Rectal smooth muscle tissue (tissue), 1 donor: ENCODE results near the gene PPP2CA.

Experiments
- H3K27ac ChIP-seq: one replicate; pipeline ENCODE4 v1.7.0; 2013; ENCODE audit warnings: low read depth, low read length, inconsistent platforms
- H3K27me3 ChIP-seq: one replicate; pipeline ENCODE4 v1.7.0; 2013; ENCODE audit warnings: low read length; ENCODE audit not compliant: control insufficient read depth, insufficient read depth
- H3K36me3 ChIP-seq: one replicate; pipeline ENCODE4 v1.7.0; 2013; ENCODE audit warnings: low read length; ENCODE audit not compliant: control insufficient read depth, insufficient read depth
- H3K4me1 ChIP-seq: one replicate; pipeline ENCODE4 v1.7.0; 2013; ENCODE audit warnings: low read length; ENCODE audit not compliant: control insufficient read depth, insufficient read depth
- H3K4me3 ChIP-seq: one replicate; pipeline ENCODE4 v1.7.0; 2013; ENCODE audit warnings: low read length
- H3K9ac ChIP-seq: one replicate; pipeline ENCODE4 v1.7.0; 2013; ENCODE audit warnings: low read length

PPP2CA gene

DNA sequence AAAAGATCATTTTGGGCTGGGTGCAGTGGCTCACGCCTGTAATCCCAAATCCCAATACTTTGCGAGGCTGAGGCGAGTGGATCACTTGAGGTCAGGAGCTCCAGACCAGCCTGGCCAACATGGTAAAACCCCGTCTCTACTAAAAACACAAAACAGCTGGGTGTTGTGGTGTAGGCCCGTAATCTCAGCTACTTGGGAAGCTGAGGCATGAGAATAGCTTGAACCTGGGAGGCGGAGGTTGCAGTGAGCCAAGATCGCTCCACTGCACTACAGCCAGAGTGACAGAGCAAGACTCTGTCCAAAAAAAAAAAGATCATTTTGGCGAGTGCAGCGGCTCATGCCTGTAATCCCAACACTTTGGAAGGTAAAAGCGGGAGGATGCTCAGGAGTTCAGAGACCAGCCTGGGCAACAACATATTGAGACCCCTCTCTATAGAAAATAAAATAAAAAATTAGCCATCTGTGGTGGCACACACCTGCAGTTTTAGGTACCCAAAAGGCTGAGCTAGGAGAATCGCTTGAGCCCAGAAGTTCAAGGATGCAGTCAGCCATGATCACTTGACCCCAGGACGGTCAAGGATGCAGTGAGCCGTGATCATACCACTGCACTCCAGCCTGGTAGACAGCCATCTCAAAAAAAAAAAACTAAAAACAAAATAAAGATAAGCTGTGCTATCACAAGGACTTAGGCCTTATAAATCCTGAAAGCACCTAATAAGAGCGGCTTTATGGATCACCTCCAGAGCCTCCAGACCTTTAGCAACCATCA, 16.2 kb downstream of the PPP2CA start:
- Histone ChIP-seq H3K4me3 (no peak overlapping the region), H3K36me3 (no peaks in the 10 kb centered on the region), H3K27ac (no peak overlapping the region), H3K9ac (no peak overlapping the region), H3K27me3 (no peaks in the 10 kb centered on the region), H3K4me1 (peaks cover 4% of the 10 kb centered on the region)

DNA sequence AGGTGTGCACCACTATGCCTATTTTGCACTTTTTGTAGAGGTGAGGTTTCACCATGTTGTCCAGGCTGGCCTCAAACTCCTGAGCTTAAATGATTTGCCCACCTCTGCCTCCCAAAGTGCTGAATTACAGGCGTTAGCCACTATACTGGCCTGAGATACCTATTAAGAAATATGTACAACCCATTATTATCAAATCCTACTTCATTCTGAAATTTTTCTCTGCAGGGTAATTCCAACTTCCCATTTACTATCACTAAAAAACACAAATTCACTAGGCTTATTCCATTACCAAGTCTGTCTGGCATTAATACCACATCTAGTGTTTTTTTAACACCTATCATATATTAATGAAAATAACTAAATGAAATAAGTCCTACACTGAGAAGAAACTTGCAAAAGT, 18.2 kb downstream of the PPP2CA start:
- Histone ChIP-seq H3K36me3 (peaks cover 3% of the 10 kb centered on the region), H3K9ac (no peak overlapping the region), H3K27ac (no peak overlapping the region), H3K27me3 (no peaks in the 10 kb centered on the region), H3K4me3 (no peak overlapping the region), H3K4me1 (peaks cover 2% of the 10 kb centered on the region)

DNA sequence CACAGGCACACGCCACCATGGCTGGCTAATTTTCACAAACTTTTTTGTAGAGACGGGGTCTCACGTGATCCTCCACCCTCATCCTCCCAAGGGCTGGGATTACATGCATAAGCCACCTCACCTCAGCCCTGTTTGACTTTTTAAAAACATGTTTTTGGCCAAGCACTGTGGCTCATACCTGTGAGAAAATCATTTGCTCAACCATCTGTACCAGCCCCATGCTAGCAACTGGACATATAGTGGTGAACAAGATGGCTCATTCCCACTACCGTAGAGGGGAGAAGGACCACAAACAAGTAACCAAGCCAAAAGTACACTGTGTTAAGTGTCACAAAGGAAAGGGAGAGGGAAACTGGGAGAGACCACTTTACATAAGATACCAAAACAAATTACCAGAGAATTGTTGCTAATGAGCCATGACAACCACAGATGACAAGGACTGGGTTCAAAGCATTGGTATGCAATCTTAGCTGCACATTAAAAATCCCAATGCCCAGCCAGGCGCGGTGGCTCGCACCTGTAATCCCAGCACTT, 19.2 kb downstream of the PPP2CA start:
- Histone ChIP-seq H3K9ac (no peak overlapping the region), H3K36me3 (peaks cover 3% of the 10 kb centered on the region), H3K27me3 (no peaks in the 10 kb centered on the region), H3K27ac (no peak overlapping the region), H3K4me1 (peaks cover 2% of the 10 kb centered on the region), H3K4me3 (no peak overlapping the region)

DNA sequence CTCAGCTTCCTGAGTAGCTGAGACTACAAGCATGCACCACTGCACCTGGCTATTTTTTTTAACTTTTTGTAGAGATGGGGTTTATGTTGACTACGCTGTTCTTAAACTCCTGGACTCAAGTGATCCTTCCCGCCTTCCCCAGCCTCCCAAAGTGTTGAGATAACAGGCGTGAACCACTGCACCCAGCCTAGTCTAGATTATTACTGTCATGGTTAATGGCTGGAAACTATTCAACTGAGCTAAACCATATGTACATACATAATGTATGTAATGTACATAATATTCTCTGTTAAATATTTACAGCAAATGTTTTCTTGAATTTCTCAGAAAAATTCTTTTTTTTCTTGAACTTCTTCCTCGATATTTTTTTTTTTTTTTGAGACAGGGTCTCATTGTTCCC, 21.3 kb downstream of the PPP2CA start:
- no peak overlapping the region for H3K4me3 ChIP-seq
- H3K4me1 ChIP-seq, result no peaks in the 10 kb centered on the region
- no peak overlapping the region for H3K9ac ChIP-seq
- H3K27me3 ChIP-seq, result no peaks in the 10 kb centered on the region
- H3K36me3 ChIP-seq, result peaks cover 10% of the 10 kb centered on the region
- H3K27ac ChIP-seq, result no peak overlapping the region

DNA sequence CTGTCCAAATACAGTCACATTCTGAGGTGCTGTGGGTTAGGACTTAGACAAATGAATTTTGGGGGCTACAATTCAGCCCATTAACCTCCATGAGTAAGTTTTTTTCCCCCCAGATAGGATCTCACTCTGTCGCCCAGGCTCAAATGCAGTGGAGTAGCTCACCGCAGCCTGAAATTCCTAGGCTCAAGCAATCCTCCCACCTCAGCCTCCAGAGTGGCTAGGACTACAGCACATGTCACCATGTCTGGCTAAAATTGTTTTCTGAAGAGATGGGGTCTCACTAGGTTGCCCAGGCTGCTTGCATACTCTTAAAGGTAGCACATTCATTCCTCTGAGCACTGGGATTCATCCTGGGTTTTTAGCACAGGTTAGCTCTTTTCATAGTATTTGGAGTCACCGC, 22.2 kb downstream of the PPP2CA start:
- Histone ChIP-seq H3K27me3 (no peaks in the 10 kb centered on the region), H3K4me1 (no peaks in the 10 kb centered on the region), H3K4me3 (no peak overlapping the region), H3K9ac (no peak overlapping the region), H3K36me3 (peaks cover 19% of the 10 kb centered on the region), H3K27ac (no peak overlapping the region)

DNA sequence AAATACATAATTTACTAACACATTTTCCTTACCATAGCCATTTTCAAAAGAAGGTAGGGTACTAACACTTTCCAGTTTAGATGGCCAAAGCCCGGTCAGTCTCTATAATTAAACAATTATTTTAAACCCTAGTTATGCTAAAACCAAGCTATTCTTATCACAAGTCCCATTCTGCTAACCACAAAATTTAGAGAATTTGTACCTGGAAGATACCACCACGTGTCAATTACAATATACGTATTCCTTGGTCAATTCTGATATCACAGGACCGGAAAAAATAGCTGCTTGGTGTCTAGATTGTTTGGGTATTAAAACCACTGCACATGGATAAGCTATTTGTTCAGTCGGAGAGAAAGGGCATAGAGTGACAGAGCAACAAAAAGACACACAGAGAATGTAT, 30.2 kb downstream of the PPP2CA start:
- Histone ChIP-seq H3K4me3 (no peak overlapping the region), H3K9ac (no peak overlapping the region), H3K27me3 (no peaks in the 10 kb centered on the region), H3K27ac (no peak overlapping the region), H3K4me1 (no peaks in the 10 kb centered on the region), H3K36me3 (peaks cover 21% of the 10 kb centered on the region)

DNA sequence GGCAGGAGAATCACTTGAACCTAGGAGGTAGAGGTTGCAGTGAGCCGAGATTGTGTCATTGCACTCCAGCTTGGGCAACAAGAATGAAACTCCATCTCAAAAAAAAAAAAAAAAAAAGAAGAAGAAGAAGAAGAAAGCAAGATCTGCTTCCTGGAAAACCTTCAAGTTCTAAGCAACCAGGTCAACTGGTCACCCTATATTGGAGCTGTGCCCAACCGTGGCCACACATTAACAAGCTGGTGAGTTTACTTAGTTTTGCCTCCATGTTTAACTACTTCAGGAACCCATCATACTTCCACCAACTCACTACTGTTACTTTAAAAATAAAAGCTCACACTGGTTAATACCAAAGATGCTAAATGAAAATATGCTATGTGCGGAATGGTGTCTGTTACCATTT, 36.8 kb downstream of the PPP2CA start:
- Histone ChIP-seq H3K27ac (no peak overlapping the region), H3K4me3 (no peak overlapping the region), H3K36me3 (no peaks in the 10 kb centered on the region), H3K27me3 (no peaks in the 10 kb centered on the region), H3K9ac (no peak overlapping the region), H3K4me1 (no peaks in the 10 kb centered on the region)

DNA sequence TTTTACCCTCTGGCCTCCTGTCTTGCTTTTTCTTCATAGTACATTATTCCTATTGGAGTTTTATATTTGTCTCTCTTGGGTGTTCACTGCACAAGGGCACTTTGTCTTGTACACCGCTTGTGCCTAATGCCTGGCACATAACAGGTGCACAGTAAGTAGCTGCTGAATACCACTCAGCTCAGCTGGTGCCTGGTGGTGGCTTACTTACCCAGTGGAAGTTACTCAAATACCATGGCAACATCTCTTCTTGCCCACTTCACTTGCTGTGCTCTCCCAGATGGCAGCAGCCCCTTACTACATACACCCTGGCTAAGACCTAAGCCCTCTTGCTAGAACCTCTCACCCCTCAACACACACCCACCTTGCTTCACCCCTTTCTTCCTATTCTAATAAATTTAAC, 37.8 kb downstream of the PPP2CA start:
- no peaks in the 10 kb centered on the region for H3K4me1 ChIP-seq
- no peak overlapping the region for H3K27ac ChIP-seq
- H3K9ac ChIP-seq, result no peak overlapping the region
- no peaks in the 10 kb centered on the region for H3K36me3 ChIP-seq
- H3K27me3 ChIP-seq, result no peaks in the 10 kb centered on the region
- no peak overlapping the region for H3K4me3 ChIP-seq

DNA sequence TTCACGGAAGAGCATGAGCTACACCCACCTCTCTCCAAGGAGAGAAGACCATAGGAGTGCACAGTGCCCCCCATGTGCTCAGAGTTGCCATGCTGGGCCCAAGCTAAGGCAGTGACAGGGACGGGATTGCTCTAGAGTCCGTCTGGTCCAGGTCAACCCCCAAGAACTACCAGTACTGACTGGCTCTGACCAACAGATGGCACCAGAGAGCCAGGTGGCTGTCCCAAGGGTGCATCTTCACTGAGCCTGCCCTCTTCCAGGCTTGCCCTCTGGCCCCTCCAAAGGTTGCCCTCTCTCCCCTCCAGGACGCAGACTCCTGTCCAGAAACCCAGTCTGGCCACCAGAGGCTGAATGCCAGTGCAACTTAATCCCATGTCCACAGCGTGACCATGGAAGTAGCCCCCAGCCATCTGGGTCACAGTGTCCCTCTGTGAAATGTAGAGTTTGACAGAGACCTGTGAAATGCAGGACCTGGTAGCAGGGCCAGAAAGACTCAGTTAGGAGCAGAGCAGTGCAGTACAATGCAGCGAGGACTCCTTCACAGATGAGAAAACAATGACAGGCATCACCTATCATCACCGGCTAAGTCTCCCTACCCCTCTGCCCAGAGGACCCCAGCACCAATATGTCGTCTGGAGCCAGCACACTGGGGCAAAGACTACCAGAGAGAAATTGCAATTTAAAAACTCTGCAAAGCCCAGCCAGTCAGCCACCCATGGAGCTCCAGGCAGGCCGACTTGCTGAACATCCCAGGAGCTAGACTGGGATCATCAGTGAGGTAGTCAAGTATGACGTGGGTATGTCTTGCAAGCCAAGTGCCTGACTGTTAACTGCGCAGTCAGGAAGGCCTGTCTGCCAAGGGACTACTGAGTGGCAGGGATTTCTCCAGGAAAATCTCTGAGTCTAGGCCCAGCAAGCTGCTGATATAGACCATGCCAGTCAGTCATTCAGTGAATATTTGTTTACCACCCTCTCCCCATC, 41.4 kb downstream of the PPP2CA start:
- Histone ChIP-seq H3K27ac (no peak overlapping the region), H3K36me3 (no peaks in the 10 kb centered on the region), H3K4me3 (no peak overlapping the region), H3K4me1 (no peaks in the 10 kb centered on the region), H3K9ac (no peak overlapping the region), H3K27me3 (no peaks in the 10 kb centered on the region)

DNA sequence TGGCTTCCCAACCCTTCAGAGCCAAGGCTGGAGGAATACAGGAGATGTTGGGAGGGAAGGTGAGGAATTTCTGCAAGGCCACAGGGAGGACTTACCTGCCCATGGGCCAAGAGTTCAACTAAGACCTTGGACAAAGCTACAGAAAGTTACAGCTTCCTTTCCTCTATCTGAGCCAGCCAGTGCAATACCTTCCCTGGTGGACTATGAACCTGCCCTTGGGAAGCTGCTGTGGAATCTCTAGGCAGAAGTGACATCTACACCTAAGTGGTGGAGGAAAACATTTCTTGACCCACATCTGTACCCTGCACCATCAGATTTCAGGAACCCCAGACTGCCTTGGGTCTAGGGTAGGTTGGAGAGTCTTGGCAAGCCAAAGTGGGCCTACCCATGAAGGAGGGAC, 42.4 kb downstream of the PPP2CA start:
- Histone ChIP-seq H3K9ac (no peak overlapping the region), H3K36me3 (no peaks in the 10 kb centered on the region), H3K27me3 (no peaks in the 10 kb centered on the region), H3K4me1 (no peaks in the 10 kb centered on the region), H3K27ac (no peak overlapping the region), H3K4me3 (no peak overlapping the region)

DNA sequence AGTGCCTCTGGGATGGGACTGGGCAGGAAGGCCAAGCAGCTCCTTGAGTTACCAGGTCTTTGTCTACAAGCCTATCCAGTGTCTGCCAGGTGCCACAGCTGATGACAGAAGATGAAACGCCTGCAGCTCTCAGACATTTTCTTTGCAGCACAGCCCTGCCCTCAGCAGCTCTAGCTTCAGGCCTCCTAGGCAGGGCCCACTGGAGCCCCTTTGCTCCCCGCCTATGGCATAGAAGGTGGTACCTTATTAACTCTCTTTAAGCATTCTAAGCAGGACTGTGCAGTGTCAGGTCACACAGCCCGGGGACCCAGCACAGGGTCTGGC, 47.8 kb downstream of the PPP2CA start:
- Histone ChIP-seq H3K27ac (no peak overlapping the region), H3K27me3 (no peaks in the 10 kb centered on the region), H3K4me3 (peak overlapping the region; percentile 89), H3K36me3 (peaks cover 2% of the 10 kb centered on the region), H3K9ac (no peak overlapping the region), H3K4me1 (peaks cover 16% of the 10 kb centered on the region)

DNA sequence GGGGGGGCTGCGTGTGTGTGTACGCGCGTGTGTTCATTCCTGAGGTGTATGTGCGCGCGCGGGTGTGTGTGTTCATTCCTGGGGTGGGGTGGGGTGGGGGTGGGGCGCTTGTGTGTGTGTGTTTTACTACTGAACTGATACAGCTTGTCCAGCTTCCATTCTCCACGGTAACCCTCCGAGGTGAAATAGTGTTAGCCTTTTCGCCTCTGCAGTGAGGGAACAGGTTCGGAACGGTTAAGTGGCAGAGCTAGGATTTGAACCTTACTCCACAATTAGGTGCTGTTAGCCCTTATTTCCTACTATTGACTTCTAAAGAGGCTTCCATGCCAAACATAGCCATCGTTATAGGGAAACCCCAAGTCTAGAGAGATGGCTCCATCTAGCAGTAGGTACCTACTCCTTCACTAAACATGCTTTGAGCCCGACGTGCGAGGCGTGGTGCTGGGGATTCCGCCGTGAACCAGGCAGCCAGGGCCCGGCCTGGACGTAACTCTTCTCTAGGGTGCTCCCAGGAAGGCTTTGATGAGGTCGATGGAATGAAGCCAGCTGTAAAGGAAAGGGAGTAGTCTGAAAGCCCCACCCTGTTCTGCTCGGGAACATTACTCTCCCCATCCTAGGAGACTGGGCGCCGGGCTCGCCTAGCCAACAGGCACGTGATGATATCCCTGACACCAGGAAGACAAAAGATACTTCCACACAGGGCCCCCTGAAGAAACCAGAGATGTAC, 48.3 kb downstream of the PPP2CA start:
- no peaks in the 10 kb centered on the region for H3K27me3 ChIP-seq
- peaks cover 2% of the 10 kb centered on the region for H3K36me3 ChIP-seq
- peak overlapping the region; percentile 100 for H3K27ac ChIP-seq
- H3K9ac ChIP-seq, result peak overlapping the region; percentile 97
- peak overlapping the region; percentile 89 for H3K4me3 ChIP-seq
- H3K4me1 ChIP-seq, result peaks cover 16% of the 10 kb centered on the region
